ENCODE results near the gene MGA. TPM values are rescaled to one million over a fixed set of nuclear protein-coding genes. Genes with fewer than 3 reads are reported as not detected.
"Not testable (repeated sequence)": the region's sequence is repeated elsewhere in the genome, so short reads cannot be mapped to it uniquely, and the experiment has no call there.

MGA gene
- total RNA-seq, 1 donor from 2014 or later = 31.3 TPM

DNA sequence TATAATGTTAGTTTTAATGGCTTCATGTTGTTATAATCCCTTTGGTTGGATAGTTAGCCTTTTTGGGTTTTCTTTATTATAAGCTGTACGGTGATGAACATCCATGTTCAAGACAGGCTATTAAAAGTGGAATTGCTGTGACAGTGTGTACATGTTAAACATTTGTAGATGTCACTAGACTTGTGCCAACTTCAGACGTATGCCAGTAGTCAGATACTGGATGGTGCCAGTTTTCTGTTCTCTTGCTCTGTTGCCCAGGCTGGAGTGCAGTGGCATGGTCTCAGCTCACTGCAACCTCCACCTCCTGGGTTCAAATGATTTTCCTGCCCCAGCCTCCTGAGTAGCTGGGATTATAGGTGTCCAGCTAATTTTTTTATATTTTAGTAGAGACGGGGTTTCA is 54.1 kb downstream of the MGA start:
- no peak for DNase-seq (ENCODE audit: low read depth in 2 of 2)

DNA sequence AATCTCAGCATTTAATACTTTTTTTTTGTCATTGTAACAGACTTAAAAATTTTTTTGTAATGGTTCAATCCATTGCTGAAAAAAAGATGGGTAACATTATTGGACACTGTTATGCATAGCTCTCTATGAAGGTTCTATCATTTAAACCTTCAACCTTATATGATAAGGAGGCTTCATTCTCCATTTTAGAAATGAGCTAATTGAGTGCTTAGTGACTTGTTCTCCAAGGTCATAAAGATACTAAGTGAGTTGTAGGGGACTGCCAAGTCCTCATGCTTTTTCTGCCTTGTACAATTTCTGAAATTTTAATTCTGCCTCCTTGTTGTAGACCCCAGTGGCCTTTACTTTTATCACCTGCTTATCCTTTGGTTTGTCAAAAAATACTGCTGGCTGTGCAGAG is 56.7 kb downstream of the MGA start:
- no peak for DNase-seq (ENCODE audit: low read depth in 2 of 2)

DNA sequence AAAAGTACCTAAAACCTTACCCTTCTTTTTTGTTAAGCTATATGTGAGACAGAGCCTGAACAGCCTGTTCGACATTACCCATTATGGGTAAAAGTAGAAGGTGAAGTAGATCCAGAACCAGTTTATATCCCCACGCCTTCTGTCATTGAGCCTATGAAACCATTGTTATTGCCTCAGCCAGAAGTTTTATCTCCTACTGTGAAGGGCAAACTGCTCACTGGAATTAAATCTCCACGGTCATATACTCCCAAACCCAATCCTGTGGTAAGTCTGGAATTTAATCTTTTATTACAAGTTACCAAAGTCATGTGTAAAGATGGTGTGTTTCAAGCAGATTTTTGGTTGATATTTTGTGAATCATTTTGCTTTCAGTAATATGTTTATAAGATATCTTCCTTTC is 66.9 kb downstream of the MGA start:
- DNase-seq (ENCODE audit: low read depth in 2 of 2) = no peak

DNA sequence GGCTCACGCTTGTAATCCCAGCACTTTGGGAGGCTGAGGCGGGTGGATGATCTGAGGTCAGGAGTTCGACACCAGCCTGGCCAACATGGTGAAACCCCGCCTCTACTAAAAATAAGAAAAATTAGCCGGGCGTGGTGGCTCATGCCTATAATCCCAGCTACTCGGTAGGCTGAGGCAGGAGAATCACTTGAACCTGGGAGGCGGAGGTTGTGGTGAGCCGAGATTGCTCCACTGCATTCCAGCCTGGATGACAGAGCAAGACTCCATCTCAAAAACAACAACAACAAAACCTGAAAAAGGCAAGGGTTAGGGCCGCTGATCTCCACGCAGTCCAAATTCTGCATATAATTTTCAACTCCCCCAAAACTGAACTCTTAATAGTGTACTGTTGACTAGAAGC is 67.9 kb downstream of the MGA start:
- DNase-seq (ENCODE audit: low read depth in 2 of 2) = not testable (repeated sequence)

DNA sequence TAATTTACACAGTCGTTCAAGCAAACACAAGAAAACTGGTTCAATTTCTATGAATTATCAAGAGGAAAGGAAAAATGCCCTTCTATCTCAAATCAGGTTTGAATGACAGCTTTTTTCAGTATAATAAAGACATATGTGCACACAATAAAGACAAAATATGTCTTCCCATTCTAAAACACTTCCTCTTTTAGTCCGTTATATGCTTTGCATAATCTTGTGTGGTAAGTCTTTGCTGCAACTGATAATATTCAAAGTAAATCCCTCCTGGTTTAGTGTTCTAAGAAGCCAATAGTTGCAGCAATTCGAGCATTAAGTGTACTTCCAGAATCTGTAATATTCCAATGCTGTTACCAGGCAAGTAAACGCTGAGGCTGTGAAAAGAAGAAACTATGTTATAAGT is 70.3 kb downstream of the MGA start:
- no peak for DNase-seq (ENCODE audit: low read depth in 2 of 2)

DNA sequence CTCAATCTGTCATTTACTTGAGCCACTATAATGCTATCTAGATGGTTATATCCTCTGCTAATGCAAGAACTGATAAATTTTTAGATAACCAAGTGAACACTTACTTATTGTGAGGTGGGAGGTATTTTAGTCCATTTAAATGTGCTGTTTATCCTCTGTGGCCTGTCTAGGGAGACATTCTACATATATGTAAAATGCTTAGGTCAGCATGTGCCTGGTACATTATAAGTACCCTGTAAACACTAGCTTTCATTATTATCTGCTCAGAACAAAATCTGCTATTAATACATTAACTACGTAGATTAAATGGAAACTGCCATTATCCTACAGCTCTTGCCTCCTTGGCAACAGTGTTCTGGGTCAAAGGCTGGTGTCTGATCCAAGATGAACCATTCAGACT is 72.3 kb downstream of the MGA start:
- DNase-seq (ENCODE audit: low read depth in 2 of 2) = no peak

DNA sequence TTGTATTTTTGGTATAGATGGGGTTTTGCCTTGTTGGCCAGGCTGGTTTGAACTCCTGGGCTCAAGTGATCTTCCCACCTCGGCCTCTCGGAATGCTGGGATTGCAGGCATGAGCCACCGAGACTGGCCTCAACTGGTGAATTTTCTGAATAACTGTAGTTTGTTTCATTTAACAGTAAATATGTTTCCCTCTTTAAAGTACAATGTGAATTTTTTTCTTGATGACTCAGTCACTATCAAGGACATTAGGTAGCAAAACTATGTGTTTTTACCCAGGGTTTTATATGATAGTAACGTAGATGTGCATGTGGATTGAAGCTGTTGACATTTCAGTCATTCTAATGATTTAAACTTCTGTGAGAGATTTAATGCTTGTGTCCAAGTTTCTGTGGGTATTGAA is 73.9 kb downstream of the MGA start:
- no peak for DNase-seq (ENCODE audit: low read depth in 2 of 2)

DNA sequence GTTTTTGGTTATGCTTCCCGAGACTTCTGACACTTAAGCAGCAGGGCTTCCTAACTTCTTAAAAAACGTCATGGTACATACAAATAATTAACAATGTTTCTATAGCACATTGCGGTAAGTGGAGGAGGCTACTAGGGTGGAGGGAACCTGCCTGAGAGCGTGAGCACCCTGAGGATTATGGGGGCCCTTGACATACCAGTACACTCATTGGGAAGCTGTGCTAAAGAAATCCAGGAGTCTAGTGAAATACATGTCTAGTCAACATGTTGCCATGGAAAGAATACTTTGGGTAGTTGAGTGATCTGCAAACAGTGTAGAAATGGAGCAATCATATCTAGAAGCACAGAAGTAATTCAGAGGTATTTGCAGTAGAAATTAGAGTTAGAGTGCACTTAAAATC is 74.8 kb downstream of the MGA start:
- DNase-seq (ENCODE audit: low read depth in 2 of 2) = no peak

DNA sequence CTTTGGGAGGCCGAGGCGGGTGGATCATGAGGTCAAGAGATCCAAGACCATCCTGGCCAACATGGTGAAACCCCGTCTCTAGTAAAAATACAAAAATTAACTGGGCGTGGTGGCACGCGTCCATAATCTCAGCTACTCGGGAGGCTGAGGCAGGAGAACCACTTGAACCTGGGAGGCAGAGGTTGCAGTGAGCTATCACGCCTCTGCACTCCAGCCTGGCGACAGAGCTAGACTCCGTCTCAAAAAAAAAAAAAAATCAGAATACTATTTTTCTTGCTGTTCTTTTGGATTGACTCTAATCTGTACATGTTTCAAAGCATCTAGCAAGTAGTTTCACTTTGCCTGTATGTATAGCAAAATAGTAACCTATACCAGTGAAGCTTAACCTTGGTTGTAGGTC is 75.3 kb downstream of the MGA start:
- DNase-seq (ENCODE audit: low read depth in 2 of 2) = not testable (repeated sequence)

DNA sequence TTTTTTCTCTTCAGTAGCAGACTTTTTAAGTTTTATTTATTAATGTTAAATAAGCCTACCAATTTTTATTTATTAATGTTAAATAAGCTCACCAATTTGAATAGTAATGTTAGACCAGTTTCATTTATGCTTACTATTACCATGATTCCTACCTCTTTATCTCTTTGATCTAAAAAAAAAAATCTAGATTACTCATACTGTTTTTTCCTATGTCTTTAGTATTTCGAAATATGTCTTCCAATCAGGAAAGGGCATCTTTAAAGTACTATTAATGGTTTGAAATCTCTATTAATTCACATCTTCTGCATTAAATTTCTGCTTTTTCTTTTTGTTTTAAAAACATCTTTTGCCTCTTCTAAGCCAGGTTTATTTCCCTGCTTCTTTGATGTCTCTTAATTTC is 86.6 kb downstream of the MGA start:
- peak in 1 of 2 donors; percentile 31 for DNase-seq (ENCODE audit: low read depth in 2 of 2)

DNA sequence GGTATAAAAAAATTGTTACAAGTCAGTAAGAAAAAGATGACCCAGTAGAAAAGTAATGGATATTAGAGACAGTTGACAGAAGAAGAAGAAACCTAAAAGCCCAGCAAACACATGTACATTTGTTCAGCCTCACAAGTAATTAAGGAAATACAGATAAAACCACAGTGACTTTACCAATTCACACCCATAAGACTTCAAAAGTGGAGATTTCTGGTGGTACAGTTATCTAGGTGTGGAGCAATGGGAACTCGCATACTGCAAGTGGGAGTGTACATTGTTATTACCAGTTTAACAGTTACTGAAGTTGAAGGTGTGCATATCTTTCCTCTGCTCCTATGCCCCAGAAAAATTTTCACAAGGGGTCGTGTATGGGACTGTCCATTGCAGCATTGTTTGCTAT is 96.0 kb downstream of the MGA start:
- DNase-seq (ENCODE audit: low read depth in 2 of 2) = no peak

DNA sequence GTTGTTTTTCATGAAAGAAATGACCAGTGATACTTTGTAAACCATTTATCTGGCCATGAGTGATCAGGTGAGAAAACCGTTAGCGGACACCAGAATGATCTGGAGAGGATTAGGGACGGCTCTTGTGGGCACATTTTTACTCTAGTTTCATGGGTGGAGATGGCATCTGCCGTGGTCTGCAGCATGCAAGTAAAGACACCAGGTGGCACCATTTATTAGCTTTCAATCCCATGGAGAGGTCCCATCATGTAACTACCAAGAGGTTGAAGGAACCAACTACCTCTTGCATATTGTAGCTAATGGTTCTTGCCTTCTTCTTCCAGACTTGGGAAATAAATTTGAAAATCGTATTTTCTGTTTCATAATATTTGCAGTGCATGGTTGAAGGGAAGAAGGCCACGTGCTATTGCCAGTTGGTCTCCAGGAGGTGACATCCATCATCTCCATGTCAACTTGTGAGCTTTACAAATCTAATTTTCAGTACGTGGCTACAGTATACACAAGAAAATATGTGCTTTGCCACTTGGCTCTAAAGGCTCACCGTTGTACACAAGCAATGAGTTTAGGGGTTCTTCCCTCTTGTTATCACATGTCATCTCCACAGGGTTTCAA is 112.6 kb downstream of the MGA start:
- peak; percentile 85 for DNase-seq (ENCODE audit: low read depth in 2 of 2)

DNA sequence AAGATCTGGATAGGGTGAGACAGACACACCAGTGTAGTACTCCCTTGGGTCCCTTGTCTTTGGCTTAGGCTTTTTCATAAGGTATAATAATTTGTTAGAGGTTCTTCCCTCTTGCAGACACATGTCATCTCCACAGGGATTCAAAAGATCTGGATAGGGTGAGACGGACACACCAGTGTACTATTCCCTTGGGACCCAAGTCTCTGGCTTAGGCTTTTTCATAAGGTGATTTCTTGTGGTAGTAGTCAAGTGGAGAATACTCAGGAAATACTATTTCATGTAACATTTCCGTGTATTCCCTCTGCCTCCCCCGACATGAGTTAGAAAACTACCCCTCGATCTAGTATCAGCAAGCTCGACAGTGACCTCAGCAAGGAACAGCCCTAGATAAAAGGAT is 113.1 kb downstream of the MGA start:
- no peak for DNase-seq (ENCODE audit: low read depth in 2 of 2)

DNA sequence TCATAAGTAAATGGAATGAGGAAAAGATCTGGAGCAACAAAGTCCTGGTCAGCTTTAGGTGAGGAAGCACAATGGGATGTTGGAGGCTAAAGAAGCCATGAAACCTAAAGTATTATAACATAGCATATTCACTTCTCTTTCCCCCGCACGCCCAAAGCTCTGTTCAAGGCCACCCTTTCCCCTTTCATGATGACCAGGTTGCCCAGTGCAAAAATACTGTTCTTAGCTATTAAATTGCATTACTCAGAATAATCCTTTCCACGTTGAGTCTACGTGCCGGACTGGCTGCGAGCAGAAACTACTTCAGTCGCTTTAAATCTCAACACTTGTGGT is 113.5 kb downstream of the MGA start:
- DNase-seq (ENCODE audit: low read depth in 2 of 2) = no peak

DNA sequence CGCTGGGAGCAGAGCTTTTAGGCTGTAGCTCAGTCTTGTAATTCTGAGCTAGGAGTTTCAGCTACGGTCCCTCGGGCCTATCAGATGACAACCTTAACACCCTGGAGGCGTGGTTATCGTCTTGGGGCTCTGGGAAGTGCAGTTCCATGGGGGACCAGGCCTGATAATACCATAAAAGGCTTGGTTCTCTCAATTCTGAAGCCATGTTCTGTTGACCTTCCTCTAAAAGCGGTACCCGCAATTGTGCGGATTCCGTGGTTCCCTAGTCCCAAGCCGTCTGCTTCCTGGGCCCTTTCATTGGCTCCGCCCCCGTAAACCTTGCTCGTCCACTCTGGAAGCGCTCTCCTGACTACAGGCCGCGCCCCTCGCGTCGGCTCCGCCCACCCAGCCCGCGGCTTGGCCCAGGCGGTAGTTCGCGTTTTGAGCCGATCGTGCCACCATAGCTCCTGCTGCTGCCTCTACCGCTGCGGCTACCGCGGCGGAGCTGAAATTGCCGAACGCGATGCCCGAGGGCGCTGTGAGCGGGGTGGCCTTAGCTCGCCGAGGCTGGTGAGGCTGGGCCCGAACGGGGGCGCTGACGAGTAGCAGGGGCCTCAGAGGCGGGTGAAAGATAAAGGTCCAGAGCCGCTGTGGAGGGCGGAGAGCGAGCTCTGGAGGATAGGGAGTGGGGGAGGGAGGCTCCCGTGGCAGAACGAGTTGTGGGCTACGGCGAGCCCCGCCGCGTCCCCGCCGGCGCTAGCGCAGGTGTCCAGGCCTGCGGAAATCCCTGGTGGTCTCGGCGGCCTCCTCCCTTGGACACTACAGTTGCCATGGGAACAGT is 114.1 kb downstream of the MGA start, which contains the start of gene MAPKBP1:
Gene MAPKBP1 (plus strand): TSS at position 423 of the 820 bp plus-strand sequence. CDS start 792 bp downstream, outside the sequence.
- peak; percentile 98 to 99 for DNase-seq (ENCODE audit: low read depth in 2 of 2)

DNA sequence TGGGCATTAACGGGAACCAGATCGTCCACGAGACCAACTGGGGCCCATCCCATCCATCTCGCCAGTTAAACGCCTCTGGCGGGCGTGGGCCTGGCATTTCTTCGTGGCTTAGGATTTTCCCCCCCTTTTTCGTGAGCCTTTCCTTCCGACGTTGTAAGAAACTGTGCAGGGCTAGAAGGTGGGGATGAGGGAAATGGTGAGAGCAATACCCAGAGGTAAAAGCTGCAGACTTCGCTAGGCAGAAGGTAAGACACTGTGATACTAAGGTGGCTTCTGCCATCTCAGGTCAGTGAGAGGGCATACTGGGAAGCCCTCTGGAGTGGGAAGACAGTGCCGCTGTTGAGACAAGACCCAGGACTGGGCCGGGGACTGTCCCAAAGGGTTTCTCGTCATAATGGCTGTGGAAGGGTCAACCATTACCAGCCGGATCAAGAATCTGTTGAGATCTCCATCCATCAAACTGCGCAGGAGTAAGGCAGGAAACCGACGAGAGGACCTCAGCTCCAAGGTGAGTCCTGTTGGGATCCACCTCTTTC is 114.7 kb downstream of the MGA start:
- DNase-seq (ENCODE audit: low read depth in 2 of 2) = no peak

DNA sequence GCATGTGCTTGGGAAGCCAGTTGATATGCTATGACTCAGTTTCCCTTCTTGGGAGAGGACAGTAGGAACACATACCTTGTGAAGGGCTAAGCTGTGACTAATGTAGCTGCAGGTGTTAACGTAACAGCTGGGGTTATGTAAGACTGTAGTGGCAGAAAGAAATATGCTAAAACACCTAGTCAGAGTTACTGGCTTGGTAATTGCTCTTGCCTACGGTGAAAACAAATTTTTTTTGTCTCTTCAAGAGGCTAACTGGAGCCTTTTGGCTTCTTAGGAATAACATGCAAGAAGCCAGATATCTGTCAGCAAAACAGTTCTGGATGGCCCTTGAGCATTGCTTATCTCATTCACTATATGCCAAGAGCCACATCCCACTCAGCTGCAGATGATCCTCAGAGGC is 115.4 kb downstream of the MGA start:
- DNase-seq (ENCODE audit: low read depth in 2 of 2) = no peak

DNA sequence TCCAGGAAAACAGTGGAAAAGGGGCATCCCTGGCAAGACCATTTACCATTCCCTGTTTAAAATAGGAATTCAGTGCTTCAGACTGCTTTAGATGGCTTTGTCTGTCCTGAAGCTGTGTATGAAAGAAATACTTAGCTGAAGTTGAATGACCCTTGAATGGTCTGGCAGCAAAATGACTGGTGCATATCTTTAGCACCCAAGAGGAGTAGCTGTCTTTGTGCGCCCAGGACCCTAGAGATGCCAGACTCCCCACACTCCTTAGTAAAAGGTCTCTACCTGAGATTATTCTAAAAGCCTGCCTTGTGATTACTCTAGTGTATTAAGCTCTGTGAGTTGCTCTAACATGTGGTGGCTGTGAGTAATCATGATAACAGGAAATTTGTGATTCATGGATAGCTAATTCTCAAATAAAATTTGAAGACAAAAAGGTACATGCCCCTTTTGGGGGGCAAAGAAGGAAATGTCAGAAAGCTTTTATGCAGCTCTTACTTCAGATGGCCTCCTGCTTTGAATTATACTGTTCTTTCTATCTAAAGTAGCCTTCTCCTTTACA is 117.3 kb downstream of the MGA start:
- peak; percentile 40 to 66 for DNase-seq (ENCODE audit: low read depth in 2 of 2)

DNA sequence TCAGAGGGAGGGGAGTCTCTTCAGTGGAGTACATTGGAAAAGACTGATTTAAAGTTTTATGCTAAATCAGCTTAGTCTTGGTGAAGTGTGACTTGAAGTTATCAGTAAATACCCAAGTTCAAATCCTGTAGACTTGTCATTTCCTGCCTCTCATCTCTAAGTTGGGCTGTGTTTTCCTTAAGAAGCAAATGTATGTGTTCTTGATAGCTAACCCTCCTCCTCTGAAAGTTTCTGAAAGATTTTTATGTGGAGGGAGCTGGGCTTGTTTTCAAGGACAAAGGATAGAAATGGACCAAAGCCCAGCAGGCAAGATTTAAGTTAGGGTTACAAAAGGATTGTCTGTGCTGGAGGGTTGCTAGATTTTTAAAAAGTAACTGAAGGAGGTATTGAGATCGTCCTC is 118.3 kb downstream of the MGA start:
- peak in 1 of 2 donors; percentile 60 for DNase-seq (ENCODE audit: low read depth in 2 of 2)

DNA sequence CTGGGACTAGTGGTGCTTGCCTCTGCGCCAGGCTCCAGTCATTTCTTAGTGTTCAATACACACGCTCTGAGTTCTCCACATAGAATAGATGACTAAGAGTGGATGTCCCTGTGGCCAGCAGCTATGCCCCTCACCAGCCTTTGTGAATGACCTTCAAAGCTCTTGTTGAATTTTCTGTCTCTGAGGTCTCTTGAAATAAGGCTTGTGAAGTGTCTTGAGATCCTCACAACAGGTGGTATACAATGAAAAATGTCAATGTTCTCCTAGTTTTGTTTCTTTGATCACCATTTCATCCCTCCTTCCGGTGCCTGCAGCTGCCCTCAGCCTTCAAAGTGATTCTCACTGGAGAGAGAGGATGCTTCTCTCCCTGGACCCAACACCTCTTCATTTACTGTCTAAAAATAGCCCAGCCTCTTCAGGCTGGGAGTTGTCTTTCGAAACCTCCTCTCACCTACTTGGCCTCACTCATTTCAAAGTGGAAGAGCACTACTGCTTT is 119.5 kb downstream of the MGA start:
- no peak for DNase-seq (ENCODE audit: low read depth in 2 of 2)

DNA sequence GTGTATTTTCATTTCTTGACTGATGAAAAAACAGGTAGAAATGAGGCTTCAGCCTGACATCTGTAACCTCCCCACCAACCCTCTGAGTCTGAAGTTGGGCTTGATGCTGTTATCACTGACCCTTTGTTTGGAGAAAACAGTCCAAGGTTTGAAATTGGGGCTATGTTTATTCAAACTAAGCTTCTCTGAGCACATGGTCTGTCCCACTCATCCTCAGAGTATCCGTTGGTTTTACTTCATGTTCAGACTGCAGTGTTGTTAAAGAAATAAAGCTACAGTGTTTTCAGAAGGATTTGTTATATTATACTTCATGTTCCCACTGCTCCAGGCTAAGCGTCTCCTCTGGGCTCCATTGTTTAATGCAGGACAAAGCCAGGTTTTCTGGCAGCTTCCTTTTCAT is 120.1 kb downstream of the MGA start:
- no peak for DNase-seq (ENCODE audit: low read depth in 2 of 2)

DNA sequence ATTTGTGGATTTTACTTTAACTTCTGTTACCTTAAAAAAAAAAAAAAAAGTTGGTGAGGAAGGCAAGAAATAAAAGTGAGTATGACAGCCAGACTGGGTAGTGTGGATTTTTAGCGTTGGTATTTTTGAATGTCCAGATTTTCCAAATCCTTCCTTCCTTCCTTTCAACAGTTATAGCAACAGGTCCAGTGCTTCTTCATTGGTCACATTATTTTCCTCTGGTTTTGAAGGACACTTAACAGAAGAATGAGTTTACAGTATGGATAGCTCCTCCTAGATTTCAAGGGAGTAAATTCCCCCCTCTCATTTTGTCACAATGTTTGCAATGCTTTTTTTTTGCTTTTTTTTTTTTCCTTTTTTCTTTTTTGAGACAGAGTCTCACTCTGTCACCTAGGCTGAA is 120.5 kb downstream of the MGA start:
- DNase-seq (ENCODE audit: low read depth in 2 of 2) = no peak

All from lung microvascular endothelial cell (primary cell).